HG03095 (cell line): ENCODE data around the gene TMEM175.

Experiments
- ATAC-seq: cut with Tn5 transposase; IDR thresholded peaks from one replicate; pipeline ENCODE4 v1.9.1; 2021; ENCODE audit warnings: moderate library complexity; ENCODE audit not compliant: unreplicated experiment

Gene TMEM175

GRCh38 chr4:1000686-1001260 lies 68.5 kb downstream of the TMEM175 start:
- no peak for ATAC-seq

DNA sequence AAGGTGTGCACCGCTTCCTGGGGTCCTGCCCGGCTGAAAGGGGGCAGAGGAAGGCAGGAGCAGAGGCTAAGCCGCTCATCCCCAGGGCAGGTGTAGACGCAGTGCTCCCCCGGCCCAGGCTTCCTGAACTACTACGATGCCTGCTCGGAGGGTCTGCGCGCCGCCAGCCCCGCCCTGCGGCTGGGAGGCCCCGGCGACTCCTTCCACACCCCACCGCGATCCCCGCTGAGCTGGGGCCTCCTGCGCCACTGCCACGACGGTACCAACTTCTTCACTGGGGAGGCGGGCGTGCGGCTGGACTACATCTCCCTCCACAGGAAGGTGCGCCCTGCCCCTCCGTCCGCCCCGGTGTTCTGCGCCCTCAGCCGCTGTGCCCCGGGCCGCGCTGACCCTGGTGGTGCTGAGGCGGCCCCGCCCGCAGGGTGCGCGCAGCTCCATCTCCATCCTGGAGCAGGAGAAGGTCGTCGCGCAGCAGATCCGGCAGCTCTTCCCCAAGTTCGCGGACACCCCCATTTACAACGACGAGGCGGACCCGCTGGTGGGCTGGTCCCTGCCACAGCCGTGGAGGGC lies 69.4 kb downstream of the TMEM175 start:
- ATAC-seq, result no peak

GRCh38 chr4:1002131-1002630 lies 69.9 kb downstream of the TMEM175 start:
- no peak for ATAC-seq

- ATAC-seq, result no peak
Observed at GRCh38 chr4:1002631-1003251, 70.5 kb downstream of the TMEM175 start.

GRCh38 chr4:1003271-1004070 lies 71.2 kb downstream of the TMEM175 start:
- ATAC-seq, result no peak

- no peak for ATAC-seq
Observed at GRCh38 chr4:1004071-1004418, 71.8 kb downstream of the TMEM175 start.

DNA sequence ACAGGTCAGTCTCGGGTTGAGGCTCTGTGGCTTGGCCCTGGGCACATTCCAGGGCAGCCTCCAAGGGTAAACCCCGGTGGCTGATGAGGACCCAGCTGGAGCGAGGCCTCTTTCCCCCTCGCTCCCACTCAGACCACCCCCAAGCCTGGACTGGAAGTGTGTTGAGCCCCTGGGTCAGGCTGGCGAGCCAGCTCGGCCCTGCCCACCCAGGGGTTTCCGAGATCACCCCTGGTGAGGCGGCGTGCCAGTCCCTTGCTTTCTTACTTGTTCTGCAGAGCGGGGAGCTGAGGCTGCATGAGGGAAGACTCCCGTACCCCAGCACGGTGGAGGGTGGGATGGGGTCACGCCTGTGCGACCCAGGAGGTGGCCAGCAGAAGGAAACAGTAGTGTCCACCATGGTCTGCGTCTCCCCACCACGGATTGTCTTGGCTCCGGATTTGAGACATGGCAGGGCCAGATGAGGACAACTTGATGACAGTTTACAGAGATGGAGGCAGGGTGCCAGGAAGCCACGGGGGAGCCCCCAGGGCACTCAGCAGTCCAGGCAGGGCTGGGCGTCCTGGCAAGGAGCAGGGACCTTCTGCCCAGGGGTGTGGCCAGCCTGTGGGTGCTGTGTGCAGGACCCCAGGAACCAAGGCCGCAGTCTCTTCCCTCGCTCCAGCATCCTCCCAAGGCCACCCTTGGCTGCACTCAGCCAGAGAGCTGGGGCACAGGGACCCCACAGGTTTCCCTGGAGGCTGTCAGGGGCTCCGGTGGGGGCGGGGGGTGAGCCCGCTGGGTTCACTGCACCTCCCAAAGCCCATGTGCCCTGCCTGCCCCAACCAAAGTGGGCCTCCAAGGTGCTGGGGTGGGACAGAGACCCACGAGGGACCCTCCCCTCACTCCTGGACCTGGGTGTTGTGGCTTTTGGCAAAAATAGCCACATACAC lies 72.6 kb downstream of the TMEM175 start:
- ATAC-seq, result no peak

DNA sequence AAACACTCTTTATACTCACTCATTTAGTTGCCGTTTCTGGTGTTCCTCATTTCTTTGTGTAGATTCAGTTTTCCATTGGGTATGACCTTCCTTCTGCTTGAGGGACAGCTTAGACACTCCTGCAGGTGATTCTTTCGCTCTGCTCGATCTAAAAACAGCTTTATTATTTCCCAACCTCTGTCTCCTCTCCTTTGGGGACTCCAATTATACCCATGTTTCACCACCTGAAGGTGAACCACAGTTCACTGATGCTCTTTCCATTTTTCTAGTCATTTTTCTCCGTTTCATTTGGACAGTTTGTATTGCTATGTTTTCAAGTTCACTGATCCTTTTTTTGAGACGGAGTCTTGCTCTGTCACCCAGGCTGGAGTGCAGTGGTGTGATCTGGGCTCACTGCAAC lies 74.6 kb downstream of the TMEM175 start:
- no peak for ATAC-seq
